ENCODE results near the gene ACACA. TPM values are rescaled to one million over a fixed set of nuclear protein-coding genes. Genes with fewer than 3 reads are reported as not detected.

The ACACA gene
- total RNA-seq, 1 donor from 2014 or later, result 41.2 TPM

DNA sequence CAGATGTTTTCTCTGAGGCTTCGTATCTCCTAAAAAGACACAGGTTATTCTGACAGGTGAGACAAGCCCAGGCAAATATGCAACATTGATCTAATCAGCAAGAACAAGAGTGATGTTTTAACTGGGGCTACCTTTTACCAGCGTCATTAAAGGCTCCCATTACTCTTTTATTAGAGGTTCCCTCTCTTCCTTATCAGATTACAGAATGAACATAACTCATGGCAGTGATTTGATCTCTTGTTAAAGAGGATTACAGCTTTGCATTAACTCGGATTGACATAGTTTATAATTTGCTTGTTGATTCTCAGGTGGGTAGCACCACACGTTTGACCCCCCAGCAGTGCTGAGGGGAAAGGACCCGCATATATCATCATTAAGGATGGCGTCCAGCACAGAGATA, 367.4 kb downstream of the ACACA start:
- DNase-seq (ENCODE audit: low read depth in 2 of 2), result no peak

DNA sequence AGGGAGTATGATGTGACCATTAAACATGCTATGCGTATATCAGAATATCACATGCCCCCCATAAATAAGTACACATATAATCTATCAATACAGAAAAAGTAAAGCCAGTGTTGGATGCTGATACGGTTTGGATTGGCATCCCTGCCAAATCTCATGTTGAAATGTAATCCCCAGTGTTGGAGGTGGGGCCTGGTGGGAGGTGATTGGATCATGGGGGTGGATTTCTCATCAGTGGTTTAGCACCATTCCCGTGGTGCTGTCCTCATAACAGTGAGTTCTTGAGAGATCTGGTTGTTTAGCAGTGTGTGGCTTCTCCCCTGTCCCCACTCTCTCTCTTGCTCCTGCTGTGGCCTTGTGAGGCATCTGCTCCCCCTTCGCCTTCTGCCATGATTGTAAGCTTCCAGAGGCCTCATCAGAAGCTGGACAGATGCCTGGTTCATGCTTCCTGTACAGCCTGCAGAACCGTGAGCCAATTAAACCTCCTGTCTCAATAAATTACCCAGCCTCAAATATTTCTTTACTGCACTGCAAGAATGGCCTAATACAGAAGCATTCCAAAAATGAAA, 369.0 kb downstream of the ACACA start:
- no peak for DNase-seq (ENCODE audit: low read depth in 2 of 2)

Other genes with a start within 250 kb of the ACACA start
- not detected in 2 replicates for gene C17orf78, start 30.9 kb downstream of the ACACA start, total RNA-seq
- gene TADA2A, start 50 bp upstream of the ACACA start, total RNA-seq, result 11.9 and 13.4 TPM in 2 replicates
- 21.1 and 23.5 TPM in 2 replicates for gene DUSP14, start 83.1 kb upstream of the ACACA start, total RNA-seq
- gene SYNRG, start 202.6 kb upstream of the ACACA start, total RNA-seq, result 12.6 and 17.7 TPM in 2 replicates
- gene DDX52, start 236.6 kb upstream of the ACACA start, total RNA-seq, result 21.8 and 23.0 TPM in 2 replicates

Measured in dermis microvascular lymphatic vessel endothelial cell (primary cell).